HFFc6 (cell line): ENCODE measurements around the gene STEAP3. TPM values are rescaled to one million over a fixed set of nuclear protein-coding genes. Genes with fewer than 3 reads are reported as not detected.

Source experiments
- DNase-seq: peaks from one replicate; pipeline ENCODE4 v3.0.0-alpha.2; 2018
- H3K27ac Mint-ChIP-seq: 2 replicates; pipeline ENCODE4 v1.8.0; 2020; ENCODE audit warnings: mild to moderate bottlenecking, mixed read lengths
- H3K27me3 Mint-ChIP-seq: 2 replicates; pipeline ENCODE4 v1.8.0; 2021; ENCODE audit warnings: mild to moderate bottlenecking, moderate library complexity, mixed read lengths; ENCODE audit not compliant: insufficient read depth
- H3K36me3 Mint-ChIP-seq: 2 replicates; pipeline ENCODE4 v1.8.0; 2021; ENCODE audit warnings: low read depth, mixed read lengths
- H3K4me1 Mint-ChIP-seq: 2 replicates; pipeline ENCODE4 v1.8.0; 2020; ENCODE audit warnings: low read depth, mixed read lengths
- H3K4me3 Mint-ChIP-seq: 2 replicates; pipeline ENCODE4 v1.8.0; 2020; ENCODE audit warnings: mild to moderate bottlenecking, moderate library complexity, mixed read lengths
- H3K9me3 Mint-ChIP-seq: 2 replicates; pipeline ENCODE4 v1.8.0; 2020; ENCODE audit warnings: mild to moderate bottlenecking, mixed read lengths
- CTCF ChIP-seq: fragments of 200-600 bp; sonication (generic); IDR thresholded peaks from 2 replicates; pipeline ENCODE4 v1.5.0; 2021; ENCODE audit warnings: antibody characterized with exemption, mild to moderate bottlenecking
- total RNA-seq, 6 experiments: library from RNA; stranded (reverse); fragmentation: NEBNext Ultra II Directional; extraction: Animal tissue kit (Norgen Biotek cat#: 25700); gene quantifications; 2 replicates in 1 of 6; 3 replicates in 5 of 6; pipeline ENCODE4 v1.2.3, GENCODE V29; 2021

Gene STEAP3
- total RNA-seq, 6 experiments from 2014 or later: 20.7 to 37.3 (median 30.9) TPM

- H3K27me3 Mint-ChIP-seq: peaks cover 6% of the 10 kb centered on the region
- H3K4me1 Mint-ChIP-seq: peaks cover 15% of the 10 kb centered on the region
- no peak overlapping the region for H3K4me3 Mint-ChIP-seq
- H3K36me3 Mint-ChIP-seq: no peaks in the 10 kb centered on the region
- no peak overlapping the region for H3K27ac Mint-ChIP-seq
- H3K9me3 Mint-ChIP-seq: no peaks in the 10 kb centered on the region
- no peak for TF ChIP-seq CTCF
- no peak for DNase-seq
Observed at GRCh38 chr2:119177838-119178190, 45.8 kb upstream of the STEAP3 start.

- DNase-seq: no peak
- peaks cover 15% of the 10 kb centered on the region for H3K4me1 Mint-ChIP-seq
- no peaks in the 10 kb centered on the region for H3K9me3 Mint-ChIP-seq
- no peak overlapping the region for H3K27ac Mint-ChIP-seq
- no peak for TF ChIP-seq CTCF
- no peaks in the 10 kb centered on the region for H3K36me3 Mint-ChIP-seq
- peaks cover 6% of the 10 kb centered on the region for H3K27me3 Mint-ChIP-seq
- H3K4me3 Mint-ChIP-seq: no peak overlapping the region
Observed at GRCh38 chr2:119178776-119179175, 44.9 kb upstream of the STEAP3 start.

- Mint-ChIP-seq H3K4me1 (peaks cover 15% of the 10 kb centered on the region), H3K27me3 (peaks cover 9% of the 10 kb centered on the region), H3K27ac (peak overlapping the region; percentile 60; the same call in 1 of the 2 replicates), H3K9me3 (no peaks in the 10 kb centered on the region), H3K4me3 (no peak overlapping the region), H3K36me3 (no peaks in the 10 kb centered on the region)
- no peak for TF ChIP-seq CTCF
- DNase-seq: peak; percentile 19
Observed at GRCh38 chr2:119179202-119179601, 44.4 kb upstream of the STEAP3 start.

- Mint-ChIP-seq H3K27me3 (peaks cover 9% of the 10 kb centered on the region), H3K4me3 (no peak overlapping the region), H3K36me3 (no peaks in the 10 kb centered on the region), H3K9me3 (no peaks in the 10 kb centered on the region), H3K4me1 (peaks cover 22% of the 10 kb centered on the region), H3K27ac (peak overlapping the region; percentile 75)
- no peak for DNase-seq
- peak; percentile 22; the same call in 1 of the 2 replicates for TF ChIP-seq CTCF
Observed at GRCh38 chr2:119179991-119180390, 43.6 kb upstream of the STEAP3 start.

GRCh38 chr2:119180892-119181291 is 42.7 kb upstream of the STEAP3 start:
- no peak for TF ChIP-seq CTCF
- no peak overlapping the region for H3K4me3 Mint-ChIP-seq
- H3K27ac Mint-ChIP-seq: no peak overlapping the region

GRCh38 chr2:119181391-119181790 is 42.2 kb upstream of the STEAP3 start:
- Mint-ChIP-seq H3K4me3 (no peak overlapping the region), H3K27me3 (peaks cover 8% of the 10 kb centered on the region), H3K4me1 (peaks cover 22% of the 10 kb centered on the region), H3K36me3 (no peaks in the 10 kb centered on the region), H3K9me3 (no peaks in the 10 kb centered on the region), H3K27ac (no peak overlapping the region)
- DNase-seq: no peak
- TF ChIP-seq CTCF: no peak

More at GRCh38 chr2:119180892-119181291, 42.7 kb upstream of the STEAP3 start:
- Mint-ChIP-seq H3K36me3 (no peaks in the 10 kb centered on the region), H3K9me3 (no peaks in the 10 kb centered on the region), H3K4me1 (peaks cover 22% of the 10 kb centered on the region), H3K27me3 (peaks cover 9% of the 10 kb centered on the region)
- no peak for DNase-seq
